K562 (cell line): ENCODE results near the gene FILIP1. TPM values are rescaled to one million over a fixed set of nuclear protein-coding genes. Genes with fewer than 3 reads are reported as not detected.

Source experiments
- ATAC-seq: fragments of 200-7000 bp; cut with Tn5 transposase; 3 replicates; pipeline ENCODE4 v1.9.1; 2020; ENCODE audit warnings: moderate library complexity
- BruUV-seq: library from RNA; stranded (reverse); fragments of 400-500 nt; replicated peaks from 2 replicates; lab custom pipeline; 2021; lab: Mats Ljungman, UMichigan
- CTCF ChIA-PET: fragments of 300-600 bp; formaldehyde crosslinking; extraction: SDS; loops from one replicate; lab custom pipeline; 2021; ENCODE audit warnings: low intra/inter-chr PET ratio; lab: Yijun Ruan, JAX
- POLR2A ChIA-PET: fragments of 300-600, 350-650 bp; sonication (Branson Sonifier 250); formaldehyde crosslinking; extraction: SDS; loops from one replicate; lab custom pipeline; 2021; ENCODE audit warnings: antibody characterized with exemption, inconsistent platforms; lab: Yijun Ruan, JAX
- DNase-seq, 4 experiments: peaks; one replicate each; pipeline versions ENCODE4 v3.0.0 to v3.0.0-alpha.2; 2011 to 2018; ENCODE audit warnings: low spot score in 3 of 4, mixed read lengths in 3 of 4; ENCODE audit errors: extremely low read depth in 1 of 4
- FAIRE-seq: peaks from 2 replicates; lab custom pipeline; 2011; peaks lifted over from hg19 to GRCh38; lab: Jason Lieb, UNC
- H2AFZ ChIP-seq: 2 replicates; pipeline ENCODE4 v1.6.0; 2011; ENCODE audit warnings: low read depth, low read length, control low read depth, inconsistent platforms
- H3K27ac ChIP-seq: fragments of 200-600 bp; 3 replicates; pipeline ENCODE4 v1.8.0; 2011; ENCODE audit warnings: low read depth, mild to moderate bottlenecking, control low read depth, inconsistent platforms, low read length, moderate library complexity, mixed read lengths; ENCODE audit errors: extremely low read depth
- H3K27me3 ChIP-seq, 2 experiments: fragments of 300-600 bp in 1 of 2; 2 replicates in 1 of 2; 3 replicates in 1 of 2; pipeline versions ENCODE4 v1.6.0 to v1.8.0; 2011; ENCODE audit warnings: inconsistent platforms in 2 of 2, low read length in 2 of 2, mild to moderate bottlenecking in 1 of 2, mixed read lengths in 1 of 2, moderate library complexity in 1 of 2; ENCODE audit not compliant: control insufficient read depth in 2 of 2, insufficient read depth in 2 of 2
- H3K36me3 ChIP-seq: fragments of 300-600 bp; 3 replicates; pipeline ENCODE4 v1.8.0; 2011; ENCODE audit warnings: mild to moderate bottlenecking, low read length, inconsistent platforms; ENCODE audit not compliant: control insufficient read depth, insufficient read depth
- H3K4me1 ChIP-seq, 2 experiments: fragments of 200-600 bp in 1 of 2; replicated peaks in 1 of 2; 2 replicates in 1 of 2; 3 replicates in 1 of 2; pipeline versions ENCODE4 v1.5.1 to v1.8.0; 2011; ENCODE audit warnings: inconsistent platforms in 2 of 2, low read length in 2 of 2, mild to moderate bottlenecking in 1 of 2, mixed read lengths in 1 of 2, moderate library complexity in 1 of 2; ENCODE audit not compliant: control insufficient read depth in 2 of 2, insufficient read depth in 2 of 2
- H3K4me2 ChIP-seq: 2 replicates; pipeline ENCODE4 v1.6.1; 2011; ENCODE audit warnings: low read length, control low read depth, inconsistent platforms, mixed read lengths; ENCODE audit not compliant: insufficient read depth
- H3K4me3 ChIP-seq: fragments of 200-600 bp; sonication (generic), shearing (Covaris generic); 2 replicates; pipeline ENCODE4 v1.5.1; 2016; ENCODE audit warnings: control low read depth, inconsistent platforms
- H3K79me2 ChIP-seq: fragments of 200-600 bp; 3 replicates; pipeline ENCODE4 v1.8.0; 2011; ENCODE audit warnings: low read length, inconsistent platforms; ENCODE audit not compliant: control insufficient read depth, insufficient read depth
- H3K9ac ChIP-seq, 2 experiments: 2 replicates each; pipeline versions ENCODE4 v1.6.0 to v1.6.1; 2011; ENCODE audit warnings: low read depth in 2 of 2, low read length in 2 of 2, control low read depth in 1 of 2, inconsistent platforms in 1 of 2, mild to moderate bottlenecking in 1 of 2, mixed read lengths in 1 of 2; ENCODE audit not compliant: insufficient read depth in 1 of 2
- H3K9me1 ChIP-seq: one replicate; pipeline ENCODE4 v1.6.0; 2011; ENCODE audit warnings: inconsistent platforms, mild to moderate bottlenecking, low read length, moderate library complexity; ENCODE audit not compliant: control insufficient read depth, insufficient read depth
- H3K9me3 ChIP-seq: replicated peaks from 2 replicates; pipeline ENCODE4 v1.5.1; 2011; ENCODE audit warnings: low read depth, low read length, inconsistent platforms; ENCODE audit not compliant: control insufficient read depth, insufficient read depth
- H4K20me1 ChIP-seq: replicated peaks from 2 replicates; pipeline ENCODE4 v1.6.1; 2011; ENCODE audit warnings: low read length, inconsistent platforms, mixed read lengths; ENCODE audit not compliant: control insufficient read depth, insufficient read depth
- CBFA2T3 ChIP-seq: fragments of 450-650 bp; IDR thresholded peaks from 2 replicates; pipeline ENCODE4 v1.6.1; 2017
- CEBPG ChIP-seq, 3 experiments: fragments of 200-800 bp in 1 of 3; sonication (Bioruptor generic) in 1 of 3; sonication (generic) in 1 of 3; formaldehyde crosslinking in 1 of 3; IDR thresholded peaks in 2 of 3; conservative IDR thresholded peaks in 1 of 3; 2 replicates each; pipeline versions ENCODE4 v1.6.1 to v1.8.0; 2016 to 2022; ENCODE audit warnings: missing compliant biosample characterization in 2 of 3, missing genetic modification characterization in 2 of 3, mild to moderate bottlenecking in 1 of 3, missing genetic modification reagents in 1 of 3
- FOXA3 ChIP-seq, 2 experiments: fragments of 450-650 bp in 1 of 2; sonication (generic) in 1 of 2; formaldehyde crosslinking; IDR thresholded peaks in 1 of 2; conservative IDR thresholded peaks in 1 of 2; 2 replicates each; pipeline versions ENCODE4 v1.4.0 to v1.8.0; 2020 to 2022; ENCODE audit warnings: mild to moderate bottlenecking in 2 of 2, missing genetic modification reagents in 1 of 2
- HES1 ChIP-seq: fragments of 450-650 bp; IDR thresholded peaks from 2 replicates; pipeline ENCODE4 v1.6.1; 2016; ENCODE audit warnings: low read depth, mild to moderate bottlenecking, moderate library complexity
- JUND ChIP-seq, 2 experiments: IDR thresholded peaks; 2 replicates in 1 of 2; 3 replicates in 1 of 2; pipeline ENCODE4 v1.6.1; 2011; ENCODE audit warnings: borderline replicate concordance in 2 of 2, low read depth in 2 of 2, low read length in 2 of 2, improper control_type of control experiment in 1 of 2, missing biosample characterization in 1 of 2, missing genetic modification characterization in 1 of 2, missing genetic modification reagents in 1 of 2
- KDM1A ChIP-seq, 2 experiments: fragments of 450-650 bp; IDR thresholded peaks; 2 replicates each; pipeline ENCODE4 v1.6.1; 2016; ENCODE audit warnings: mild to moderate bottlenecking in 2 of 2
- MEIS2 ChIP-seq: fragments of 450-650 bp; IDR thresholded peaks from 2 replicates; pipeline ENCODE4 v1.6.1; 2014; ENCODE audit warnings: mild to moderate bottlenecking; ENCODE audit not compliant: partially characterized antibody
- PCBP2 ChIP-seq: fragments of 200-400 bp; formaldehyde crosslinking; IDR thresholded peaks from 2 replicates; pipeline ENCODE4 v1.6.1; 2018; ENCODE audit warnings: low read length, low read depth, mild to moderate bottlenecking, moderate library complexity; ENCODE audit not compliant: poor library complexity, severe bottlenecking
- STAT5A ChIP-seq: IDR thresholded peaks from 2 replicates; pipeline ENCODE4 v1.6.1; 2012; ENCODE audit warnings: low read length, inconsistent platforms, borderline replicate concordance
- TAL1 ChIP-seq: fragments of 450-650 bp; IDR thresholded peaks from 2 replicates; pipeline ENCODE4 v1.6.1; 2016; ENCODE audit warnings: mild to moderate bottlenecking
- TCF3 ChIP-seq: sonication (generic); formaldehyde crosslinking; IDR thresholded peaks from 2 replicates; pipeline ENCODE4 v1.4.0; 2020; ENCODE audit warnings: mild to moderate bottlenecking, missing genetic modification reagents
- TEAD4 ChIP-seq, 2 experiments: sonication (generic) in 1 of 2; formaldehyde crosslinking in 1 of 2; IDR thresholded peaks; 2 replicates each; pipeline versions ENCODE4 v1.6.1 to v1.8.0; 2012 to 2022; ENCODE audit warnings: borderline replicate concordance in 1 of 2, inconsistent platforms in 1 of 2, low read length in 1 of 2, mild to moderate bottlenecking in 1 of 2, missing genetic modification reagents in 1 of 2
- ZNF224 ChIP-seq: sonication (generic); formaldehyde crosslinking; IDR thresholded peaks from 2 replicates; pipeline ENCODE4 v1.8.0; 2022; ENCODE audit warnings: mild to moderate bottlenecking, missing genetic modification reagents
- WGBS: fragments of 100-300 bp; shearing (Covaris generic); methylation state at CpG from one replicate; pipeline ENCODE4 v1.1.6; 2016; ENCODE audit warnings: low coverage, mixed read lengths; ENCODE audit not compliant: insufficient coverage; ENCODE audit errors: missing lambda C conversion rate; 5-methylcytosine and 5-hydroxymethylcytosine counted together
- in situ Hi-C: fragments of 300-500 bp; cut with MboI; formaldehyde crosslinking; loops from 4 replicates; pipeline ENCODE4 v1.15.0; 2018; ENCODE audit warnings: inconsistent platforms, mixed read lengths
- intact Hi-C: fragments of 100-400 bp; cut with micrococcal nuclease; formaldehyde crosslinking; loops from 2 replicates; pipeline ENCODE4 v1.14.2; 2022
- polyA plus RNA-seq, 8 experiments: library from polyadenylated mRNA; depleted of rRNA in 4 of 8; stranded (reverse) in 5 of 8; unstranded in 3 of 8; fragments of >200 nt; fragmentation: Nextera tagmentation in 2 of 8; fragmentation: Illumina TruSeq in 1 of 8; extraction: Ambion mirVana in 2 of 8; extraction: Trizol in 1 of 8; gene quantifications; 2 replicates each; pipeline versions ENCODE4 v1.2.1 to v1.2.3, GENCODE V29; 2011 to 2014; ENCODE audit warnings: inconsistent platforms in 1 of 8, missing spikeins in 1 of 8
- total RNA-seq, 7 experiments: library from RNA; depleted of rRNA in 6 of 7; stranded (reverse); fragments of >200 nt in 6 of 7; fragmentation: Illumina TruSeq in 2 of 7; extraction: Trizol in 2 of 7; gene quantifications; 2 replicates each; pipeline versions ENCODE4 v1.2.1 to v1.2.3, GENCODE V29; 2011 to 2021; ENCODE audit warnings: low replicate concordance in 1 of 7

FILIP1 gene
- total and polyA plus RNA-seq, 9 of the 15 experiments (the other 6 are each of a cell fraction or from before 2014, with no cell fraction given): 0.03 to 0.25 (median 0.10) TPM; not detected in 1

GRCh38 chr6:75524322-75524972 is 30.8 kb upstream of the FILIP1 start:
- ATAC-seq (peak; percentile 70; the same call in 2 of the 3 replicates), DNase-seq (no peak), FAIRE-seq (no peak)
- Histone ChIP-seq H3K9ac (no peak overlapping the region), H3K9me1 (no peaks in the 10 kb centered on the region), H3K27ac (no peak overlapping the region), H2AFZ (no peak overlapping the region), H4K20me1 (no peaks in the 10 kb centered on the region), H3K79me2 (no peaks in the 10 kb centered on the region), H3K4me2 (no peak overlapping the region), H3K36me3 (no peaks in the 10 kb centered on the region), H3K4me3 (no peak overlapping the region), H3K27me3 (no peaks in the 10 kb centered on the region), H3K4me1 (no peaks in the 10 kb centered on the region), H3K9me3 (no peaks in the 10 kb centered on the region)
- POLR2A ChIA-PET: no interaction called here
- BruUV-seq: no TSS peak
- WGBS: 2% methylated on average over 9 of the region's 9 CpGs
- intact Hi-C loops: no loop called here
- in situ Hi-C loops: loop anchor here (10.0 kb wide), 1 partner anchor 260 kb away; no protein-coding TSS in a partner anchor
- CTCF ChIA-PET: interaction anchor here (3.2 kb wide), 1 partner anchor 258 kb away, joined by 25 read pairs; no protein-coding TSS in a partner anchor
- TF ChIP-seq FOXA3 (CRISPR knock-in tag; conservative IDR thresholded peaks at IDR 0.05 in 1 of 2, IDR thresholded peaks at IDR 0.05 in 1 of 2) (peak in 1 of 2 experiments; percentile 46; a peak in 2 of 4 replicates), CBFA2T3 (peak; percentile 53; the same call in 1 of the 2 replicates), TEAD4 (IDR thresholded peaks at IDR 0.05; ENCODE audit: low read length) (peak; percentile 85), TEAD4 (CRISPR knock-in tag; IDR thresholded peaks at IDR 0.05; ENCODE audit: borderline replicate concordance) (no peak), PCBP2 (no peak), CEBPG (CRISPR knock-in tag; IDR thresholded peaks at IDR 0.05) (no peak), CEBPG (tag; conservative IDR thresholded peaks at IDR 0.05 in 1 of 2, IDR thresholded peaks at IDR 0.05 in 1 of 2) (peak; percentile 15 to 59; a peak in 1 of 4 replicates), MEIS2 (peak; percentile 42), ZNF224 (CRISPR knock-in tag) (no peak), KDM1A (IDR thresholded peaks at IDR 0.05) (peak; percentile 38 to 45; a peak in 3 of 4 replicates), TCF3 (CRISPR knock-in tag) (0 out of 2 replicates have a peak, but pooled peaks have one; percentile 25), TAL1 (0 out of 2 replicates have a peak, but pooled peaks have one; percentile 12), JUND (IDR thresholded peaks at IDR 0.05; ENCODE audit: borderline replicate concordance, low read depth, low read length) (no peak), JUND (tag; IDR thresholded peaks at IDR 0.05; ENCODE audit: borderline replicate concordance, low read depth, low read length) (0 out of 3 replicates have a peak, but pooled peaks have one; percentile 56), STAT5A (no peak), HES1 (peak; percentile 71; the same call in 1 of the 2 replicates)
